ENCODE results near the gene SOX12.
A peak's percentile ranks its signal among the peaks of the same experiment; 100 is the strongest.

Gene SOX12

GRCh38 chr20:325045-325888 lies at the start of gene SOX12:
TSS of gene SOX12 (plus strand) at chr20:325552. CDS start at chr20:325925, 373 bp downstream.
- DNase-seq, result peak; percentile 88 to 98

DNA sequence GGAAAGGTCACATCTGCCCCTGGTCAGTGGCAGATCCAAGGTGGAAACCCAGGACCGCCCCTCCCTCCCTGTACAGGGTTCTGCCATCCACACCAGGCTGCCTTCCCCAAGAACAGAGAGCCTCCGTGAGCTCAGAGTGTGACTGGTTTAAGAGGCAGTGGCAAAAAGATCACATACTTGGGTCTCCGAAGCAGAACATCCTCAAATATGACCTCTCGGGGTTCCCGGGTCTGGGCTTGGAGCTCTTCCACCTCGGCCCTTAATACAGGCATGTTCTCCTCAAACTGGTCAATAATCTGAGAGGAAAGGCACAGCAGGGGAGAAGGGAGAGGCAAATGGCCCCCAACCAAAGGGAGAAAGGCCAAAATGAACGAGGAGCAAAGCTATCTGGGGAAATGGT lies 49.6 kb upstream of the SOX12 start:
- DNase-seq, result no peak

DNA sequence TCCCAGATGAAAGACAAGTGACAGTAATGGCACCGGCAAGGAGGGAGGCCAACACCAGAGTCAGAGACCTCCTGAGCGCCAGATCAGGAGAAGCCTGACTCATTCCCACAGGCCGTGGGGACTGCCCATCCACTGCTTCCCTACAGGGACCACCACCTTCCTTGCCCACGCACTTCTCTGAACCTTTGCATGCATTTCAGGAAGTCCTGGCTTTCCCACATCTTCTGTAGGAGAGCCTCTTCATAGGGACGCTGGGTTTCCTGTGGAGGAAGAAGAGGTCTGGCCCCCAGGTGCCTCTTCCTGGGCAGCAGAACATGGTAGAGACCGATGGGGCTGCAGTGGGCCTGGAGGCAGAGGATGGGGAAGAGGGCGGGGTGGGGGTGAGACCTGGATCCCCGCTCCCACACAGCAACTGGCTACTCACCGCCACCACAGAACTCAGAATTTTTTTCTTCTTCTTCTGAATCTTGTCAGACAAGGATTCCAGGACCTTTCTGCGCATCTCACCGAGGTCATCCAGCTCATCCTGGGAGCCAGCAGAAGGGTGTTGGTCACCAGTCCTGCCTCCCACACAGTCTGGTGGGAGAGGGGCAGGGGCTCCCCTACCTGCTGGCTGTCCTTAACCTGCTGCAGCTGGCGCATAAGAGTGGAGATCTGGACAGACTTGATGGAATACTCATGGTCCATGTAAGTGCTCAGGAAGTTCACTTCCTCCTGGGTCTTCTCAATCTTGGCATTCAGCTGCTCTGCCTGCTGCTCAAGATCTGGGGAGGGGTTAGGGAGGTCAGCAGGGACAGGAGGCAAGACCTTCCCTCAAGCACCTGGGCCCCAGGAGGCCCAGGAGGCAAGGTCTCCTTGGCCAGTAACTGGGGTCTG lies 48.5 kb upstream of the SOX12 start:
- DNase-seq, result no peak

GRCh38 chr20:277496-277781 lies 47.9 kb upstream of the SOX12 start:
- no peak for DNase-seq

DNA sequence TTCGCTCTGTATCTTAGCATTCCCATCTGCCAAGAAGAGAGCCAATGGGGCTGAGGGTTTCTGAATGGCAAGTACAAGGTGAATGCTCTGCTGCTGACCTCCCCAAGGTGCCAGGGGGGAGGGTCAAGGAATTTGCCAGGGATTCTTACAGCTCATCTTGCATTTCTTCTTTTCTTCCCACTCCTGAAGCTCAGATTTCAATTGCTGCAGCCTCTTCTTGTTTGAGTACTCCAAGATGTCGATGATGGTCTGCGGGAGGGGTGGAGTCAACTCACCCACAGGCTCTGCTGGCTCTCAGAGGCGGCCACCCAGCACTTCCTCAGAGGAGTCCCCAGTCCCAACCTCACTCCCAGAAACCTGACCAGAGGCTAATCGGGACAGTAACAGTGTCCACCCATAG lies 47.2 kb upstream of the SOX12 start:
- no peak for DNase-seq

GRCh38 chr20:278607-279571 lies 46.5 kb upstream of the SOX12 start:
- DNase-seq, result no peak

DNA sequence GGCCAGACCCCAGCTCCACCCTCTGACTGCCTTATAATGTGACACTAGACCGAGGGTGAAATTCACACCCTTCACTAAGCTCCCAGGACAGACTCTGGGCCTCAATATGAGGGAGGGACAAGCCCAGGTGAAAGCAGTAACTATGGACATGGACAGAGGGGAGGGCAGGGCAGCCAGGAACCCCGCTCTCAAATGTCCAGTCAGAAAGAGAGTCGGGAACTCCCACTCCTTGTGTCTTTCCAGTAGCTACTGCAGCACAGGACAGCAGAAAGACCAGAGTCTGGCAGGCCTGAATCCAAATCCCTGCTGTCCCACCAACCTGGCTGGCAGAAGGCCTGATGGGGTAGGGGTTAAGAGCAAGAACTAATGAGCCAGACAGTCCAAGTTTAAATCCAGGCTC lies 41.2 kb upstream of the SOX12 start:
- DNase-seq, result no peak

DNA sequence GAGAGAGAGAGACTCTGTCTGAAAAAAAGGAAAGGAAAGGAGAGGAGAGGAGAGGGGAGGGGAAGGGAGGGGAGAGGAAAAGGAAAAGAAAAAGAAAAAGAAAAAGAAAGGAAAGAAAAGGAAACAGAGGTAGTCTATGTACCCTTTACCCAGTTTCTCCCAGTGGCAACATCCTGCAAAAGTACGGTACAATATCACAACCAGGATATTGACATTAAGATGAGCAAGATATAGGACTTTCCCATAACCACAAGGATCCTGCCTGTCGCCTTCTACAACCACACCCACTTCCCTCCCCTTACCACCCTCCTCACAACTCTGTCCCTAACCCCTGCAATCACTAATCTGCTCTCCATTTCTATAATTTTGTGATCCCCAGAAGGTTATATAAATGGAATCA lies 38.8 kb upstream of the SOX12 start:
- no peak for DNase-seq

DNA sequence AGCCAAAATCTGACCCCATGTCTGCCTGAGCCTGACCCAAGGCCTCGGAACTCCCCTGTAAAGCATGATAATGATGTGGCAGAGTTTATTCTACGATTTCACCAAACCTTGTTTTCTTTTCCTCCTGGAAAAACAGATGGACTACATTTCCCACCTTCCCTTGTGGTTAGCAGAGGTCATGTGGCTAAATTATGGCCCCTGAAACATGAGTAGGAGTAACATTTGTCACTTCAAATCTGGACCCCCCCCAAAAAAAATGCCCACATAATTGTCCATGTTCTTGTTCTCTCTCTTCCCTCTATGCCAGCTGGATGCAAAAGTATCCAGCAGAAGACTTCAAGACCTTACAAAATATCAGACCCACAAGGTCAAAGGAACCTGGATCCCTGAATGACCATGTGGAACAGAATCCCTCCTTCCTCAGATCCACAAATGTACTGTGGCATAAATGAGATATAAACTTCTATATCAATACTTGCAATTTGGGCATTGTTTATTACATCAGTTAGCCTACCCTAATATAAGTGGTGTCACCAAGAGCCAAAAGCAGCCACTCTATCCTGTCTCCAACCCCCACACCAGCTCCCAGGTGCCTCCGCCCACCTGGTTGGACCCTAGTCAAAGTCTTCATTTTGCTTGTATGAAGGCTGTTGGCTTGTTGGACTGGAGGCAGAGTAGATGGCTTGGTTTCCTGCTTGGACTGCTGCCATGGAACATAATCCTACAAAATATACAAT lies 36.2 kb upstream of the SOX12 start:
- no peak for DNase-seq

- DNase-seq, result no peak
Observed at GRCh38 chr20:289693-290083, 35.7 kb upstream of the SOX12 start.

DNA sequence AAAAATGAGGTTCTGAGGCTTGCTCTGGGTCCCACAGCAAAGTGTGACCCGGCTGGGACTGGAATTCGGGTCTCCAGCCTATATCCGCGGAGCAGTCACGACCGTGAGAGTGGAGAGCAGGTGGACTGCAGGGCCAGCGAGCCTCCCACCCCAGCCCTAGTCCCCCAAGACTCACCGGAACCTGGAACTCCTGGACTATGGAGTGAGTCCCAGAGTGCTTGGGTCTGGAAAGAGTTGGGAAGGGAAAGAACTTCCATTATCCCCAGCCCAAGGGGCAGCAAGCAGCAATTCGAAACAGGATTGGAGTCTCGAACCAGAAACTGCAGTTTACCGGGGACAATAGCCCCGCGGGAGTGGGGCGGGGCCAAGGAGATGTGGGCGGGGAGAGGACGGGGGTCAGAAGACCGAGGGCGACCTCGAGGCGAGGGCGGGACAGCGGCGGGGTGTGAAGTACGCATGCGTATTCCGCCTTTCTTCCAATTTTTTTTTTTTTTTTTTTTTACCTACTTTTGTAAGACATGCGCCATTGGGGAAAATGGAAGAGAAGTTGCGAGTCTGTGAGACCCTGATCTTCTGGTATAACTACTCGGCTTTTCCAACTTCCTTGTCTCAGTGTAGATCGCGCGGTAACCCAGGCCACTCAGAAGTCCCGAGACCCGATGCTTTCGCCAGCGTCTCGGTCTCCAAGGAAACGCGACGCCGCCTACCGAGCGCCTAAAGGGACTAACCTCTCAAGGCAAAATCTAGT lies 35.1 kb upstream of the SOX12 start, which contains the start of gene C20orf96:
Gene C20orf96, minus strand, starts transcription at position 667 of the 748 bp plus-strand sequence. Its CDS starts 140 bp downstream, at position 527.
- peak; percentile 90 to 95 for DNase-seq

DNA sequence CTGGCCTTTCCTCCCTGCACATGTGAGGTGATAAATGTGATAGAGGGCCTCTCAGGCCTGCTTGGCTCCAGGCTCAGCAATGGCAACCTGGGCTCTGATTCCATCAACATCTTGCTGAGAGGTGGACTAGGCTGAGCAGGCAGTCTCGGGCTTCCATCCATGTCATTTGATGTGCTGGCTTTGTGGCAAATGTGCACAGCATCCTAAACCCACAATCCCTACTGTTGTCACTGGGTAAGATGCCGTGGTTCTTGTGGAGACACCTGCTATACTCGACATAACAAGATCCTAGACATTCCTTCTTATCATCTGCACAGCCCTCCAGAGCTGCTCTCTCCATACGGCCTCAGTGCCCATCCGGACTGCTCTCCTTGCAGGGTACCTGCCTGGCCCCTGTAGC lies 30.8 kb upstream of the SOX12 start:
- no peak for DNase-seq

DNA sequence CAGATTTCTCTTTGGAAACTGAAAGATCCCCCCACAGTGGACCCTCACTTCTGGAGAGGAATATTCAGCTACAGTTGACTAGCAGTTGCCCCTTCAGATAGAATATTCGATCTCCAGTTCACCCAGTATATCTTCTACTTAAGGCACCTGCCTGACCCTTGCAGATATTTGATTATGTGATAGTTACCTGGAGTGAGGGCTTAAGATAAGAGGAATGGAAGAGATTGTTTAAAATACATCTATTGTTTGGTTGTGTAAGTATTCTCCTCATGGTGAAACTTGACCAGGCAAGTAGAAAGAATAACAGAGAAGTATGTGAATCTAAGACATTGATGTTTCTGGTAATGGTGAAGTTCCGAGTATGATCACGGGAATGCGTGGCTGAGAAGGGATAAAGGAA lies 29.5 kb upstream of the SOX12 start:
- no peak for DNase-seq

- DNase-seq, result peak; percentile 90 to 98
Observed at GRCh38 chr20:297098-297924, 28.0 kb upstream of the SOX12 start, which contains the start of gene ZCCHC3. TSS of gene ZCCHC3 (plus strand) at chr20:297570. CDS start at chr20:297587, 17 bp downstream.

DNA sequence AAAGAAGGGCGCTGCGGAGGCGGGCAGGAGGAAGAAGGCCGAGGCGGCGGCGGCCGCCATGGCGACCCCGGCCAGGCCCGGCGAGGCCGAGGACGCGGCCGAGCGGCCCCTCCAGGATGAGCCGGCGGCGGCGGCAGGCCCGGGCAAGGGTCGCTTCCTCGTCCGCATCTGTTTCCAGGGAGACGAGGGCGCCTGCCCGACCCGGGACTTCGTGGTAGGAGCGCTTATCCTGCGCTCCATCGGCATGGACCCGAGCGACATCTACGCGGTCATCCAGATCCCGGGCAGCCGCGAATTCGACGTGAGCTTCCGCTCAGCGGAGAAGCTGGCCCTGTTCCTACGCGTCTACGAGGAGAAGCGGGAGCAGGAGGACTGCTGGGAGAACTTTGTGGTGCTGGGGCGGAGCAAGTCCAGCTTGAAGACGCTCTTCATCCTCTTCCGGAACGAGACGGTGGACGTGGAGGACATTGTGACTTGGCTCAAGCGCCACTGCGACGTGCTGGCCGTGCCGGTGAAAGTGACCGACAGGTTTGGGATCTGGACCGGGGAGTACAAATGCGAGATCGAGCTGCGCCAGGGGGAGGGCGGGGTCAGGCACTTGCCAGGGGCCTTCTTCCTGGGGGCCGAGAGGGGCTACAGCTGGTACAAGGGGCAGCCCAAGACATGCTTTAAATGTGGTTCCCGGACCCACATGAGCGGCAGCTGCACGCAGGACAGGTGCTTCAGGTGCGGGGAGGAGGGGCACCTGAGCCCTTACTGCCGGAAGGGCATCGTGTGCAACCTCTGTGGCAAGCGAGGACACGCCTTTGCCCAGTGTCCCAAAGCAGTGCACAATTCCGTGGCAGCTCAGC lies 27.2 kb upstream of the SOX12 start:
- DNase-seq, result peak; percentile 69 to 89

GRCh38 chr20:298776-299391 lies 26.5 kb upstream of the SOX12 start:
- DNase-seq, result no peak

DNA sequence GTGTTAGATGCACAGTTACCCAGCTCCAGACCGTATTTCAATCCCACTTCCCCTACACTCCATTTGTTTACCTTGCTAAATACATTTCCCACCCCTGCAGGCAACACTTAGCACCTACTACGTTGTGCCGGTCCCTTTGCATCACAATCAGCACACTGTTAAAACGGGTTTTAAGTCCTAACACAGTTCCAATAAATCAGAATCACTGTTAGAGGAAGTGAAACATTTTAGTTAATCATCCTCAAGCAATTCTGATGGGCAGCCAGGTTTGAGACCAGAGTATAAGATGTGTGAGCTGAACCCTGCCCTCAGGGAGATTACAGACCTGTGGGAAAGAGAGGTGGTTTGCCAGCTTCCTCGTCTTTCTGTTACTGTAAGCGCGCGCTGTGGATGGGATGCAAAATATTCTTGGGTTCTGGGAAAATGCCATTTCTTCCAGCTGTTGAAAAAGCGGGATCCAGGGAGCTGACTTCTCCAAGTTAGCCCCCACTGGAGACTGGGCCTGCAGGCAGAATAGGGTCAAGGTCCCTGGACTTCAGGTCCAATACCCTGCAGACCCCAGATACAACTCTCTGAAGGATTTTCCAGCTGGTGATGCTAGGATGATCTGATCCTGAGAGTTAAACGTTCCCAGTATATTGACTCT lies 24.9 kb upstream of the SOX12 start:
- no peak for DNase-seq

All from NCI-H526 (cell line).